Heart left ventricle (tissue), 16 donors: ENCODE results near the gene FDXR. TPM values are rescaled to one million over a fixed set of nuclear protein-coding genes. Genes with fewer than 3 reads are reported as not detected.

Experiments used
- ATAC-seq, 4 donors: fragments of 200-7000 bp; cut with Tn5 transposase; one replicate each; pipeline ENCODE4 v1.9.1; 2020 to 2022; ENCODE audit warnings: moderate library complexity in 4 of 4, mild to moderate bottlenecking in 3 of 4, moderate number of reproducible peaks in 1 of 4
- DNase-seq, 5 donors: peaks; one replicate each; pipeline ENCODE4 v3.0.0-alpha.2; 2020
- H3K27ac ChIP-seq, 12 donors: fragments of 200-600 bp; sonication (generic) in 4 of 12; one replicate each; pipeline versions ENCODE4 v1.5.0 to v1.8.0; 2016 to 2022; ENCODE audit warnings: mild to moderate bottlenecking in 2 of 12
- H3K27me3 ChIP-seq, 9 donors: fragments of 200-600 bp; sonication (generic) in 2 of 9; one replicate each; pipeline versions ENCODE4 v1.5.1 to v1.8.0; 2016 to 2022; ENCODE audit warnings: mild to moderate bottlenecking in 3 of 9
- H3K36me3 ChIP-seq, 9 donors: fragments of 200-600 bp; sonication (generic) in 2 of 9; one replicate each; pipeline versions ENCODE4 v1.5.0 to v1.8.0; 2018 to 2022; ENCODE audit warnings: mild to moderate bottlenecking in 2 of 9
- H3K4me1 ChIP-seq, 12 donors: fragments of 200-600 bp; sonication (generic) in 4 of 12; one replicate each; pipeline versions ENCODE4 v1.5.0 to v1.8.0; 2016 to 2022; ENCODE audit warnings: mild to moderate bottlenecking in 3 of 12
- H3K4me3 ChIP-seq, 12 donors: fragments of 200-600 bp; sonication (generic) in 4 of 12; one replicate each; pipeline versions ENCODE4 v1.5.0 to v1.8.0; 2017 to 2022; ENCODE audit warnings: mild to moderate bottlenecking in 9 of 12, moderate library complexity in 4 of 12
- H3K9me3 ChIP-seq, 12 donors: fragments of 200-600 bp; sonication (generic) in 4 of 12; one replicate each; pipeline versions ENCODE4 v1.5.0 to v1.8.0; 2016 to 2022; ENCODE audit warnings: mild to moderate bottlenecking in 1 of 12
- CTCF ChIP-seq, 12 donors: fragments of 200-600 bp; sonication (generic) in 4 of 12; IDR thresholded peaks; one replicate each; pipeline versions ENCODE4 v1.5.0 to v1.8.0; 2018 to 2022; ENCODE audit warnings: antibody characterized with exemption in 12 of 12, mild to moderate bottlenecking in 5 of 12
- POLR2A ChIP-seq, 2 donors: fragments of 450-650 bp; IDR thresholded peaks; one replicate each; pipeline ENCODE4 v1.6.1; 2017; ENCODE audit warnings: antibody characterized with exemption in 2 of 2, mild to moderate bottlenecking in 2 of 2, moderate library complexity in 2 of 2
- WGBS, 4 donors: extraction: QIAGEN DNeasy Blood & Tissue Kit in 2 of 4; methylation state at CpG; one replicate each; pipeline versions ENCODE4 v1.1.5 to v1.1.7; 2013 to 2018; 5-methylcytosine and 5-hydroxymethylcytosine counted together
- intact Hi-C, 10 donors: fragments of 100-400 bp; cut with DNase I; formaldehyde crosslinking; loops; one replicate each; pipeline versions ENCODE4 v1.11.1 to v1.14.2; 2022
- polyA plus RNA-seq, 2 donors: library from polyadenylated mRNA; stranded (reverse); fragments of 200-250 nt; gene quantifications; one replicate each; pipeline ENCODE4 v1.2.3, GENCODE V29; 2013
- total RNA-seq, 9 donors: library from RNA; depleted of rRNA in 2 of 9; stranded (reverse); fragments of >200 nt in 2 of 9; fragmentation: NEBNext Ultra II Directional in 3 of 9; extraction: Animal tissue kit (Norgen Biotek cat#: 25700) in 3 of 9; gene quantifications; one replicate each; pipeline versions ENCODE4 v1.1.0 to v1.2.4, GENCODE V29; 2016 to 2023
- donor health status: ischemic (EF 13 %, LVEDD 7.1; RV severe dilation, severe dysfunction).
- donor health status: healthy with polysubstance abuse.
- donor health status: DM: no; HTN: yes; CAD: no.
- donor health status: DM: no; HTN: no; CAD: no.
- donor health status: ischemic (EF 25% LVEDD 6.9; RV normal size, moderate dysfunction).
- donor health status: ischemic (EF 25% LVEDD 5.7; RV mildly dilated, moderate dysfunction).
- donor health status: healthy.
- donor health status: DM: yes; HTN: yes; CAD: no.
- donor health status: ischemic (EF 35%, LVEDD 5.7; RV mildly dilated, moderate dysfunction).
- donor health status: nonischemic (EF 11% LVEDD 7.7; RV severe dilation, severe dysfunction).
- donor health status: DM: yes; HTN: yes; CAD: no.
- donor health status: PGD.
- donor health status: ischemic (EF 29% LVEDD 5.4; RV normal size, mild dysfunction).
- donor health status: nonischemic (EF 23%, LVEDD 6.1; RV moderate dilation, normal function).

The FDXR gene
- total and polyA plus RNA-seq, 11 donors = 2.5 to 8.7 (median 4.7) TPM

- DNase-seq (peak in 4 of 5 donors; percentile 78 to 87 (median 80)), ATAC-seq (peak in 3 of 4 donors; percentile 65 to 89 (median 71))
- H3K9me3 ChIP-seq = no peaks in the 10 kb centered on the region
- WGBS, 4 donors = 35 to 42% (median 36%) methylated on average over 13 of the region's 13 CpGs
- peak overlapping the region; percentile 2 to 81 (median 58) for H3K27ac ChIP-seq
- H3K36me3 ChIP-seq = peaks cover 0 to 14% (median 0%) of the 10 kb centered on the region in 9 donors
- H3K4me1 ChIP-seq = peaks cover 6 to 32% (median 25%) of the 10 kb centered on the region in 12 donors
- no peak overlapping the region for H3K4me3 ChIP-seq
- TF ChIP-seq POLR2A (IDR thresholded peaks at IDR 0.05) (no peak), CTCF (IDR thresholded peaks at IDR 0.05) (no peak)
- intact Hi-C loops = no loop called here
- peaks cover 0 to 9% (median 0%) of the 10 kb centered on the region in 9 donors for H3K27me3 ChIP-seq
These were observed 31.7 kb downstream of the FDXR start for GRCh38 chr17:74840989-74841666.

- peak overlapping the region in 11 of 12 donors; percentile 41 to 81 (median 59) for H3K27ac ChIP-seq
- no peaks in the 10 kb centered on the region for H3K9me3 ChIP-seq
- TF ChIP-seq CTCF (IDR thresholded peaks at IDR 0.05) = no peak
- TF ChIP-seq POLR2A (IDR thresholded peaks at IDR 0.05) = no peak
- peaks cover 0 to 9% (median 0%) of the 10 kb centered on the region in 9 donors for H3K27me3 ChIP-seq
- H3K36me3 ChIP-seq = peaks cover 0 to 19% (median 0%) of the 10 kb centered on the region in 9 donors
- peaks cover 6 to 32% (median 25%) of the 10 kb centered on the region in 12 donors for H3K4me1 ChIP-seq
- ATAC-seq (no peak), DNase-seq (no peak)
- WGBS, 4 donors = 51 to 59% (median 56%) methylated on average over 6 to 7 of the region's 7 CpGs
- intact Hi-C loops = no loop called here
- no peak overlapping the region for H3K4me3 ChIP-seq
These were observed 32.6 kb downstream of the FDXR start for GRCh38 chr17:74839990-74840852.

- no peak for DNase-seq
- ATAC-seq = no peak
- peaks cover 0 to 6% (median 0%) of the 10 kb centered on the region in 9 donors for H3K27me3 ChIP-seq
- intact Hi-C loops = no loop called here
- peaks cover 0 to 19% (median 0%) of the 10 kb centered on the region in 9 donors for H3K36me3 ChIP-seq
- no peak overlapping the region for H3K27ac ChIP-seq
- TF ChIP-seq CTCF (IDR thresholded peaks at IDR 0.05) = no peak
- peaks cover 6 to 32% (median 26%) of the 10 kb centered on the region in 12 donors for H3K4me1 ChIP-seq
- no peaks in the 10 kb centered on the region for H3K9me3 ChIP-seq
- WGBS, 4 donors = 92 to 94% (median 93%) methylated on average over 9 of the region's 9 CpGs
- H3K4me3 ChIP-seq = no peak overlapping the region
These were observed 34.5 kb downstream of the FDXR start for GRCh38 chr17:74838274-74838673.
